OCI-LY7 (cell line): ENCODE data around the gene TMEM115. TPM values are rescaled to one million over a fixed set of nuclear protein-coding genes. Genes with fewer than 3 reads are reported as not detected.
A peak's percentile ranks its signal among the peaks of the same experiment; 100 is the strongest.

Source experiments
- Bru-seq: library from RNA; stranded (reverse); fragments of 400-500 nt; gene quantifications from one replicate; lab custom pipeline; 2021; lab: Mats Ljungman, UMichigan
- BruChase-seq, 2 experiments: library from RNA; stranded (reverse); fragments of 400-500 nt; gene quantifications; one replicate each; lab custom pipeline; 2021; lab: Mats Ljungman, UMichigan
- BruUV-seq: library from RNA; stranded (reverse); fragments of 400-500 nt; replicated peaks from 2 replicates; lab custom pipeline; 2021; lab: Mats Ljungman, UMichigan
- CTCF ChIA-PET: fragments of 300-600 bp; sonication (Branson Sonifier 250); formaldehyde crosslinking; loops from one replicate; lab custom pipeline; 2022; ENCODE audit warnings: antibody characterized with exemption; ENCODE audit not compliant: unreplicated experiment; lab: Charles Lee
- POLR2A ChIA-PET: fragments of 300-600 bp; sonication (Branson Sonifier 250); formaldehyde crosslinking; loops from one replicate; lab custom pipeline; 2022; ENCODE audit warnings: antibody characterized with exemption; lab: Charles Lee
- DNase-seq: peaks from one replicate; pipeline ENCODE4 v3.0.0-alpha.2; 2015; ENCODE audit warnings: low spot score
- H2AFZ ChIP-seq: fragments of 200-600 bp; sonication (generic), shearing (Covaris generic); 2 replicates; pipeline ENCODE4 v1.6.1; 2014; ENCODE audit warnings: mild to moderate bottlenecking, antibody characterized with exemption, low read length, moderate library complexity
- H3K27ac ChIP-seq: fragments of 200-600 bp; sonication (generic); 2 replicates; pipeline ENCODE4 v1.5.1; 2014; ENCODE audit warnings: mixed run types, low read depth, mild to moderate bottlenecking, moderate library complexity, low read length, inconsistent platforms; ENCODE audit not compliant: poor library complexity, severe bottlenecking
- H3K36me3 ChIP-seq: fragments of 200-600 bp; sonication (generic); 2 replicates; pipeline ENCODE4 v1.6.1; 2014; ENCODE audit warnings: mild to moderate bottlenecking, antibody characterized with exemption, low read length, moderate library complexity, mixed read lengths; ENCODE audit not compliant: insufficient read depth
- H3K4me1 ChIP-seq: fragments of 200-600 bp; sonication (generic); 2 replicates; pipeline ENCODE4 v1.5.1; 2014; ENCODE audit warnings: mild to moderate bottlenecking, low read length; ENCODE audit not compliant: insufficient read depth, poor library complexity, severe bottlenecking
- H3K4me2 ChIP-seq: fragments of 200-600 bp; sonication (generic); 2 replicates; pipeline ENCODE4 v1.6.1; 2014; ENCODE audit warnings: mild to moderate bottlenecking, low read length
- H3K4me3 ChIP-seq: fragments of 200-600 bp; sonication (generic); 2 replicates; pipeline ENCODE4 v1.5.1; 2014; ENCODE audit warnings: mild to moderate bottlenecking, low read depth, low read length; ENCODE audit not compliant: poor library complexity, severe bottlenecking
- H3K79me2 ChIP-seq: fragments of 200-600 bp; sonication (generic); 2 replicates; pipeline ENCODE4 v1.6.1; 2016; ENCODE audit warnings: low read depth, mild to moderate bottlenecking, low read length, moderate library complexity, mixed read lengths; ENCODE audit not compliant: insufficient read depth
- H3K9me2 ChIP-seq: fragments of 200-600 bp; sonication (generic); 2 replicates; pipeline ENCODE4 v1.6.1; 2016; ENCODE audit warnings: mild to moderate bottlenecking, low read length, mixed read lengths; ENCODE audit not compliant: insufficient read depth
- H3K9me3 ChIP-seq: fragments of 200-600 bp; sonication (generic); 2 replicates; pipeline ENCODE4 v1.6.1; 2014; ENCODE audit warnings: mild to moderate bottlenecking, mixed run types, low read length, mixed read lengths
- H4K20me1 ChIP-seq: fragments of 200-600 bp; sonication (generic); 2 replicates; pipeline ENCODE4 v1.6.1; 2014; ENCODE audit warnings: mild to moderate bottlenecking, antibody characterized with exemption, low read length, moderate library complexity, mixed read lengths; ENCODE audit not compliant: insufficient read depth
- CTCF ChIP-seq: fragments of 200-600 bp; sonication (generic); conservative IDR thresholded peaks from 2 replicates; pipeline ENCODE4 v1.5.1; 2014; ENCODE audit warnings: mild to moderate bottlenecking, antibody characterized with exemption, low read length, moderate library complexity, mixed read lengths
- EZH2phosphoT487 ChIP-seq: fragments of 200-600 bp; sonication (generic); IDR thresholded peaks from 2 replicates; pipeline ENCODE4 v1.6.1; 2018; ENCODE audit warnings: low read depth, borderline replicate concordance, mild to moderate bottlenecking, mixed run types, antibody characterized with exemption, low read length, moderate library complexity, mixed read lengths
- intact Hi-C: fragments of 100-400 bp; cut with micrococcal nuclease; formaldehyde crosslinking; loops from one replicate; pipeline ENCODE4 v1.10.0; 2022; ENCODE audit not compliant: unreplicated experiment
- long read RNA-seq: library from polyadenylated mRNA; stranded (forward); transcript quantifications from one replicate; pipeline ENCODE4 v2.0.0, GENCODE V29; 2022
- total RNA-seq, 2 experiments: library from RNA; depleted of rRNA in 1 of 2; stranded (reverse); fragments of >200 nt in 1 of 2; shearing (Covaris generic) in 1 of 2; gene quantifications; 2 replicates each; pipeline ENCODE4 v1.2.3, GENCODE V29; 2014 to 2022

TMEM115 gene
- total RNA-seq (2014; rRNA removed; shearing (Covaris generic)) (14.5 and 18.9 TPM in 2 replicates), total RNA-seq (2022) (16.2 and 17.1 TPM in 2 replicates), Bru-seq, nascent RNA (percentile 57 among the genes with signal in this experiment), BruChase-seq, experiment 1, labeled RNA remaining after a 6-hour chase (percentile 53 among the genes with signal in this experiment), BruChase-seq, experiment 2, labeled RNA remaining after a 2-hour chase (percentile 66 among the genes with signal in this experiment)
- long read RNA-seq, transcript TMEM115-201 (2 exons, 2,197 nt), result major isoform, 30 of 31 reads
- long read RNA-seq, partial matches to known transcripts, result 0 of 31 reads
- long read RNA-seq, other reads (novel, unspliced or antisense), result 1 of 31 reads

- Histone ChIP-seq H3K27ac (no peak within 1 kb of the TSS), H3K36me3 (peaks cover 26% of the 10 kb centered on the region; the same call in 1 of the 2 replicates), H3K4me2 (peak within 1 kb of the TSS; percentile 82), H3K9me3 (no peaks in the 10 kb centered on the region), H3K79me2 (peaks cover 23% of the 10 kb centered on the region; the same call in 1 of the 2 replicates), H2AFZ (peak within 1 kb of the TSS; percentile 95), H4K20me1 (0 out of 2 replicates have a peak, but pooled peaks cover 4% of the 10 kb centered on the region), H3K4me1 (peaks cover 40% of the 10 kb centered on the region), H3K4me3 (peak within 1 kb of the TSS; percentile 76), H3K9me2 (no peaks in the 10 kb centered on the region)
- ChIA-PET POLR2A (interaction anchor here (0.5 to 1.4 kb wide), 3 partner anchors 8 to 78 kb away, joined by 3 to 9 read pairs (median 8); partner anchors contain the start of genes CYB561D2 and NPRL2), CTCF (no interaction called here)
- intact Hi-C loops, result loop anchor here (1.0 kb wide), 1 partner anchor 8 kb away; no protein-coding TSS in a partner anchor
- TF ChIP-seq EZH2phosphoT487 (no peak), CTCF (no peak)
- TSS peak; percentile 81 for BruUV-seq
- peak; percentile 98 for DNase-seq
These were observed at the start of gene TMEM115 for GRCh38 chr3:50358911-50359759. Gene TMEM115, minus strand, starts transcription at chr3:50359521. Its CDS starts 458 bp downstream, at chr3:50359063.

- TF ChIP-seq CTCF (no peak), EZH2phosphoT487 (no peak)
- no peak overlapping the region for H3K27ac ChIP-seq
- H3K9me2 ChIP-seq, result no peaks in the 10 kb centered on the region
- no peaks in the 10 kb centered on the region for H3K4me1 ChIP-seq
- no TSS peak for BruUV-seq
- ChIA-PET POLR2A (no interaction called here), CTCF (no interaction called here)
- no peaks in the 10 kb centered on the region for H3K79me2 ChIP-seq
- H3K4me2 ChIP-seq, result no peak overlapping the region
- H3K9me3 ChIP-seq, result no peaks in the 10 kb centered on the region
- intact Hi-C loops, result no loop called here
- H3K36me3 ChIP-seq, result no peaks in the 10 kb centered on the region
- no peak overlapping the region for H2AFZ ChIP-seq
- no peaks in the 10 kb centered on the region for H4K20me1 ChIP-seq
- no peak for DNase-seq
- no peak overlapping the region for H3K4me3 ChIP-seq
These were observed 49.2 kb upstream of the TMEM115 start for GRCh38 chr3:50408443-50408944.
